HG03175 (cell line): ENCODE results near the gene TRIM16.
"Not testable (repeated sequence)": the region's sequence is repeated elsewhere in the genome, so short reads cannot be mapped to it uniquely, and the experiment has no call there.

Experiments used
- ATAC-seq: cut with Tn5 transposase; IDR thresholded peaks from one replicate; pipeline ENCODE4 v1.9.1; 2021; ENCODE audit warnings: mild to moderate bottlenecking, moderate library complexity; ENCODE audit not compliant: unreplicated experiment

The TRIM16 gene

GRCh38 chr17:15683824-15684478 lies at the start of gene TRIM16:
TRIM16 (minus strand) TSS chr17:15684311; CDS start chr17:15651609, 32,702 bp downstream.
- peak; percentile 95 for ATAC-seq

DNA sequence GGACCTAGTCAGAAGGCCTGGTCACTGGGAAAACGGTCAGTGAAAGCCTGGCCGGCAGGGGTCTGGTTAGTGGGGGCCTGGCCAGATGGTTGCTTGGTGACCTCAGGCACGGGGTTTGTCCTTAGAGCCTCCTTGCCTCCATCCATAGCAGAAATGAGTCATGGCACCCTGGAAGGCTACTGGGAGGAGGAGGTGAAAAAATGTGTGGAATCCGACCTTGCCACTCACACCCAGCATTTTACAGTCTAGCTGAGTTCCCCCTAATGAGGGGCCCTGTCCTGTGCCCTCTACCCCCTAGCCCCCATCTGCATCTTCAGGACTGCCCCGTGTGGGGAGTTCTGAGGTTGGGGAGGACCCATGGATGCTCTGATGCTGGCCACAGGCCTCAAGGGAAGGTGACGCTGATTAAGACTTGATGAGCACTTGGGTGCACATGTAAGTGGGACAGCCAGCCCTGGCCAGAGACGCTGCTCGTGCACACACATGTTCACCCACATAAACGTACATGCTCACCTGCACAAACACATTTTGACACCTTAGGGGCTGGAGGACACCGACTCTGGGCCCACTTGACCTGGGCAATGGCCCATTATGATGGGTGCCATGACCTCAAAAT lies 49.2 kb upstream of the TRIM16 start:
- not testable (repeated sequence) for ATAC-seq

GRCh38 chr17:15731900-15732299 lies 47.8 kb upstream of the TRIM16 start, which contains the start of gene TBC1D26:
TBC1D26 (plus strand) TSS chr17:15732283; CDS start chr17:15735349, 3,066 bp downstream.
- ATAC-seq: not testable (repeated sequence)

DNA sequence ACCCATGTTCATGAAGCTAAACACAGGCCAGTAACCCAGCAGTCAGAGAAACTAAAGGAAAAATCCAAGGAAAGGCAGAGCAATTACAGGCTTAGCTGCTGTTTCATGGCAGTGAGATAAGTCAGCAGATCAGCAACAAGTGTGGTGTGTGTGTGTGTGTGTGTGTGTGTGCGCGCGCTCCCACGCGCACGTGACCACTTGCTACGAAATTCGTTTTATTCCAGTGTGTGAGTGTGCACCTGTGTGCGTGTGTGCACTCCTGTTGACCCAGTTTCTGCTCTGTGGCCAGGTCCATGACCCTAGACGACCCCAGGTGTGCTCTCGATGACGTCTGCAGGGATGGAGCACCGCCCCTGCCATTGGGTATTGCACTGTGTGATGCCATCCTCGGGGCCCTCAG lies 46.4 kb upstream of the TRIM16 start:
- not testable (repeated sequence) for ATAC-seq

GRCh38 chr17:15716601-15717563 lies 32.8 kb upstream of the TRIM16 start:
- not testable (repeated sequence) for ATAC-seq

GRCh38 chr17:15708879-15709278 lies 24.8 kb upstream of the TRIM16 start:
- ATAC-seq: not testable (repeated sequence)

GRCh38 chr17:15704813-15705212 lies 20.7 kb upstream of the TRIM16 start:
- ATAC-seq: not testable (repeated sequence)

GRCh38 chr17:15704239-15704638 lies 20.1 kb upstream of the TRIM16 start:
- ATAC-seq: not testable (repeated sequence)

DNA sequence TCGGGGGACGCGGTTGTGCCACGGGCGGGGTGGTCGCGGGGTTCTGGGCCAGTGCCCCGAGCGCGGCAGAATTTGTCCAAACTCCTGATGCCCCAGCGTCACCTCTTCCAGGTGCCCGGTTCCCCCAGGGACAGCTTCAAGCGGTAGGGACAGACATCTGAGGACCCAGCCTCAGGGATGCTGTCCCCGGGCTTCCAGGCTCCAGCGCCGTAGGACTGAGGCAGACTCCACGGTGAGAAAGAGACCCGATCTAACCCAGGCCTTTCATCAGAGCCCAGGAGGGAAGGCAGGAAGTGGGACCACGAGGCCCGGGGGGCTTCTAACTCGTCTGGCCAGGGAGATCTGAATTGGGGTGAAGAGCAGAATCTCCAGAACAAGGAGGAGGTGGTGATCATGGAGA lies 15.8 kb upstream of the TRIM16 start:
- not testable (repeated sequence) for ATAC-seq

GRCh38 chr17:15699413-15699924 lies 15.4 kb upstream of the TRIM16 start, which contains the start of gene ZNF286A:
ZNF286A (plus strand) TSS chr17:15699752; CDS start chr17:15700330, 578 bp downstream.
- ATAC-seq: peak; percentile 94

- not testable (repeated sequence) for ATAC-seq
These were observed 14.9 kb upstream of the TRIM16 start for GRCh38 chr17:15698967-15699366.

DNA sequence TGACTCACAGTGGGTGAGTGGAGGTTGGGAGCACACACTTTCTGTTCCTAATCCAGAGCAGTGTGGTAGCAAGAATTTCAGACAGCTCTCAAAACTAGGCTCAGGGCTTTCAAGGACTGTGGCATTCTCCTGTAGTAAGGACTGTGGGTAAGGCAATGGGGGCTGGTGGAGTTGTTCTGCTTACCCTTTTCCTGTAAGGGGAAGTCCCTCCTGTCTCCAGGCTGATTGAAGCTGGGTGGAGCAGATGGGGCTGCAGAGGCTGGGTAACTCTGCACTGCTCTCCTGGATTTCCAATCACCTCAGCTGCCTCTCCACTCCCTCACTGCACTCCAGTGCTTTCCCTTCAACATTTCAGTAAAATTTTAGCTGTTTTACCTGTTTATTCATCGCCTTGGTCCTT lies 3.4 kb upstream of the TRIM16 start:
- not testable (repeated sequence) for ATAC-seq

DNA sequence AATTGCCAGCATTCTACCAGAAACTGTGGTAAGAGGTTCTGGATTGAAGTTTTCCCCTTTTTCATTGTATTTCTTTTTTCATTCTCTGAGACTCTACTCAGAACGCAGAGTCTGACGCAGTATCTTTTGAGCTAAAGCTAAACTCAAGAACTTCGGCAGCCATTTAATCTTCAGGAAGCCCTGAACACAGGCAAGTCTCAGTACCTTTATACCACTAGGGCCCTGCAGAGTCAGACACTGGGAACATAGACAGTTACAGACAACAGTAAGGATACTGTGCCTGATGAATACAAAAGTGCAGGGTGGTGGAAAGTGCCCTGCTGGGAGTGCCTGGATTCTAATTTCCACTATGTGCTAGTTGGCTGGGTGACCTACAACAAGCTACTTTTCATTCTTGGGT lies 976 bp downstream of the TRIM16 start:
- not testable (repeated sequence) for ATAC-seq

DNA sequence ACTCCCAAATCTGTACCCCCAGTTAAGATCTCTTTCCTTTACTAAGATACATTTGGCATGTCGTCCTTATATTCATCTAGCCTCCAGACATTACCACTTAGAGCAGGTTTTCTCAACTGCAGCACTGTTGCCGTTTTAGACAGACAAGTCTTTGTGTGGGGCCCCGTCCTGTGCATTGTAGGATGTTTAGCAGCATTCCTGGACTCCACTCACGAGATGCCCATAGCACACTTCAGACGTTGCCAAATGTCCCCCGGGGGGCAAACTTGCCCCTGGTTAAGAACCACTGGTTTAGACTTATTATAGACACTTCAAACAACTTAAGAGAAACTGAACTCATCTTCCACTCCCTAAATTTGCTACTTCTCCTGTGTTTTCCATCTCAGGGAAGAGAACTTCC lies 8.1 kb downstream of the TRIM16 start:
- ATAC-seq: not testable (repeated sequence)

- ATAC-seq: not testable (repeated sequence)
These were observed 9.5 kb downstream of the TRIM16 start for GRCh38 chr17:15674640-15675039.

- ATAC-seq: not testable (repeated sequence)
These were observed 14.6 kb downstream of the TRIM16 start for GRCh38 chr17:15669526-15669925.

- ATAC-seq: no peak
These were observed 20.4 kb downstream of the TRIM16 start for GRCh38 chr17:15663691-15664090.

- no peak for ATAC-seq
These were observed 20.9 kb downstream of the TRIM16 start for GRCh38 chr17:15663176-15663575.

DNA sequence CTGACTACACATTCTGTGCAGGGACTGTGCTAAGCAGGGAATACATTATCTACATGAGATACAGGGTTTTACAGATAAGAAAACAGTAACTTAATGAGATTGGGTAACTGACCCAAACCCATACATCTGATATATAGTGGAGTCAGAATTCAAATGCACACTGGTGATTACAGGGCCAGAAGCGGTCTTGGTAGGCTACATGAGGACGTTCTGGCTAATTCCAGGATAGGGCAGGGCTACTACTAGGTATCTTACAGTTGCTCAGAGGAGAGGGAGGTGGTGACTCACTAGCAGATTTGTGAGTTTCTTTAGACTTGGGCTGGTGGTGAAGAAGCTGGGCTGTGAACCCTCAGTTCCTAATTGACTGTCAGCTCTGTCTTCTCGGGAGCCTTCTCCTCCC lies 21.4 kb downstream of the TRIM16 start:
- ATAC-seq: no peak

- ATAC-seq: no peak
These were observed 24.0 kb downstream of the TRIM16 start for GRCh38 chr17:15660077-15660476.

DNA sequence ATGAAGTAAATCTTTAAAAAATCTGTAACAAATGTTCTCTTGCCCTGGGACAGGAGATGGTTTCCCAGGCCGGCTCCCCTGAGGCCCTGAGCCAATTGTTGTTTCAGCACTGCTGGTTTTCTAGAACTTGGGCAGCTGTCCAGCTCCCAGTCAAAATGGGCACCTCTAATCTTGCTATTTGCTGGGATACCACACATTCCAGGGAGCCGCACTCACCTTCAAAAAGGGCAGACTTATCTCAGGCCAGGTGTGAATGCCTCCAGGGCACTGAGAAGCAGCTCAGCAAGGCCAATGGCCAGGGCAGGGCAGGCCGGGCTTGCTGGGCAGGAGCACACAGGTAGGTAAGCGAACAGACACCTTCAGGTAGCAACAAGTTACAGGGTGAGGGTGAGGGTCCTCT lies 24.4 kb downstream of the TRIM16 start:
- ATAC-seq: no peak
